Measurements from ENCODE around the gene TPI1.
"Not testable (repeated sequence)": the region's sequence is repeated elsewhere in the genome, so short reads cannot be mapped to it uniquely, and the experiment has no call there.

TPI1 gene

DNA sequence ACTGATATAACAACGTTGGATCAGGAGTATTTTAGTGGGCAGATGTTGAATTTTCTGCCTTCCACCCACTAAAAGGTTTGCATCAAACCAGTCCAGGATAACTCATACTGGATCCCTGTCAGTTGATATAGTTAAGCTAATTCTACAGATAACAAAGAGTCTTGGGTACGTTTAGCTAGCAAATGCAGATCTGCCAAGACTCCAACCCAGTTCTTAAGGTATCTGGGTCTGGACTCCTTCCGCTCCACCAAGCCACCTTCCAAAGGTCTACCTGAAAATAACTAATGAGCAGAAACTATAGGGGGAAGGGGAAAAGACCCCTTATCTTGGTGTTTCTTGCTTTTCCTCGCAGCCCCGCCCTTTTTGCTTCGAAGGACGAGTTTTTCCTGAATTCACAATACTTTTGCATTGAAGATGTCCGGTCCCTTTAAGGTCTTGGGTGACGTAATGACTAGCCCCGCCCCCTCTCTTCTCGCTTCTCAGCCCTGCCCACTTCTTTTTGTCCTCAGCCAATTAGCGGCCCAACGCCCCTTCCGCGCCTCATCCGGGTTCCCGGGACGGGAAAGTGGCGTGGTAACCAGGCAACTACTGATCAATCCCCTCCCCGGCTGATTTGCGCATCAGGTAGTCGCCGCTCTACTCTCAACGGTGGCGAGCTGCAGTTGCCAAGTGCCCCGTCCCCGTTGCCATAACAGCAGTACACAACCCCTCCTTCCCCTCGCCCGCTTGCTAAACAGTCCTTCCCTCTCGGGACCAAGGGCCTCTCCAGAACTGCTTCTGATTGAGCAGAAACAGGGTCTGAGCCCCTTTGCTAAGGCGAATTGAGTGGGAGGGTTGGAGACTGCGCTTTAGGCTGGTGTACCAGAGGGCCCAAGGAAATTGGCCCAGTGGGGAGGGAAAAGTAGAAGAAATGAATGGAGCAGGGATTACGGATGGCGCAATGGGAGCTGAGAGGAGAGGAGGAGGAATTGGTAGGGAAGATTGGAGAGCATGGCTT, 37.2 kb downstream of the TPI1 start, which contains the start of gene LRRC23:
LRRC23 (plus strand) TSS at position 543 of the 997 bp plus-strand sequence. CDS start 812 bp downstream, outside the sequence.
- intact Hi-C loops (cut with DNase I): no loop called here
- DNase-seq: peak; percentile 97 to 100 (median 99)

DNA sequence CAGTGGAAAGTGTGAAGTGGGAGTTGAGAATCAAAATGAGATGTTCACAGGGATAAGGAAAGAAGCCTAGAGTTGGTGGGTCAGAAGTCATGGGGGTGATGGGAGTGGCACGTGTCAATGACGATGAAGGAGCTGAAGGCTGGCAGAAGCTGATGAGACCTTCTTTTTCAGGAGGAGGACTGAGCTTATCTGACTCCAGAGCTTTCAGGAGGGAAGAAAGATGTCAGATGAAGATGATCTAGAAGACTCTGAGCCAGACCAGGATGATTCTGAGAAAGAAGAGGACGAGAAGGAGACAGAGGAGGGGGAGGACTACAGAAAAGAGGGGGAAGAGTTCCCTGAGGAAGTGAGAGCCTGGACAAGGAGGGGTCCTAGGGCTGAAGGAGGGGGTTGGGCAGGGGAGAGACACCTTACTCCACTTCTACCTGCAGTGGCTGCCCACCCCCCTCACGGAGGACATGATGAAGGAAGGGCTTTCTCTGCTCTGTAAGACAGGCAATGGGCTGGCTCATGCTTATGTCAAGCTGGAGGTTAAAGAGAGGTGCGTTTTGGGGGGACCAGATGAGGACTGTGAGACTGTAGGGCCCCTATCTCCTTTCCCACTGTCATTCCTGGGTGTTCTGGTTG, 38.2 kb downstream of the TPI1 start:
- no peak for DNase-seq
- intact Hi-C loops (cut with DNase I): no loop called here

DNA sequence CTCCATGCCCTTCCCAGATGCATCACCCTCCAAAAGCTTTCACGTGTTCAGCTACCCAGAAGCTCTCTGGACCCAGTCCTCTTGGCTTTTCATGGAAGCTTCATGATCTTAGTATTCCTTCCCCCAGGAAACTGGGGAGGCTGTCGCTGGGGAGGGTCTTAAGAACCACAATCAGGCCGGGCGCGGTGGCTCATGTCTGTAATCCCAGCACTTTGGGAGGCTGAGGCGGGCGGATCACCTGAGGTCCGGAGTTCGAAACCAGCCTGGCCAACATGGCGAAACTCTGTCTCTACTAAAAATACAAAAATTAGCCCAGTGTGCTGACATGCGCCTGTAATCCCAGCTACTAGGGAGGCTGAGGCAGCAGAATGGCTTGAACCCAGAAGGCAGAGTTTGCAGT, 40.8 kb downstream of the TPI1 start:
- intact Hi-C loops (cut with DNase I): not testable (repeated sequence)
- DNase-seq: peak in 1 of 42 donors; percentile 31

DNA sequence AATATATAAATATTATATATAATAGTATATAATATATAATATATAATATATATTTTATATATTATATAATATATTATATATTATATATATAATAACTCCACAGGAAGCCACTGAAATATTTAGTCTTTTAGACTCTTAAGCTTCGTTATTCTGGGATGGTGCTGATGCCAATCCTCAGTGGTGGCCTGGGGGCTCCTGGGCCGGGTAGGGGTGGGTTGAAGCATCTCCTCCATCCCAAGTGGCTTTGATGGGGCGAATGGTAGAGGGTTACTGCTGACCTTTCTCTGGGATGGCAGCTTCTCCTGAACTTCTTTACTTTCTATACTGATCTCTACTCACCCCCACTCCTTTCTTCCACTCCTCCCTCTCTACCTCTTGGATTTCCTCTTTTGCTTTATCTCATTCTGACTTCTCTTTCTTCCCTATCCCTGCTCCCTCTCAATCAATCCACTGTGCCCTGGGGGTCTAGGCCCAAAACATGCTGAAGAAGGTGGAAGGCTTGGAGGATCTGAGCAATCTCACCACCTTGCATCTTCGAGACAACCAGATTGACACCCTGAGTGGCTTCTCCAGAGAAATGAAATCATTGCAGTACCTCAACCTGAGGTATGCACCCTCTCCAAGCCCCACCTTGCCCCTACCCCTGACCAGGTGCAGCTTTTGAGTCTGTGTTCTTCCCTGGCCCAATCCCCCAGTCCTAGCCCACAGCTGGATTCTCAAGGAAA, 42.3 kb downstream of the TPI1 start:
- DNase-seq: peak in 1 of 42 donors; percentile 3
- intact Hi-C loops (cut with DNase I): no loop called here

DNA sequence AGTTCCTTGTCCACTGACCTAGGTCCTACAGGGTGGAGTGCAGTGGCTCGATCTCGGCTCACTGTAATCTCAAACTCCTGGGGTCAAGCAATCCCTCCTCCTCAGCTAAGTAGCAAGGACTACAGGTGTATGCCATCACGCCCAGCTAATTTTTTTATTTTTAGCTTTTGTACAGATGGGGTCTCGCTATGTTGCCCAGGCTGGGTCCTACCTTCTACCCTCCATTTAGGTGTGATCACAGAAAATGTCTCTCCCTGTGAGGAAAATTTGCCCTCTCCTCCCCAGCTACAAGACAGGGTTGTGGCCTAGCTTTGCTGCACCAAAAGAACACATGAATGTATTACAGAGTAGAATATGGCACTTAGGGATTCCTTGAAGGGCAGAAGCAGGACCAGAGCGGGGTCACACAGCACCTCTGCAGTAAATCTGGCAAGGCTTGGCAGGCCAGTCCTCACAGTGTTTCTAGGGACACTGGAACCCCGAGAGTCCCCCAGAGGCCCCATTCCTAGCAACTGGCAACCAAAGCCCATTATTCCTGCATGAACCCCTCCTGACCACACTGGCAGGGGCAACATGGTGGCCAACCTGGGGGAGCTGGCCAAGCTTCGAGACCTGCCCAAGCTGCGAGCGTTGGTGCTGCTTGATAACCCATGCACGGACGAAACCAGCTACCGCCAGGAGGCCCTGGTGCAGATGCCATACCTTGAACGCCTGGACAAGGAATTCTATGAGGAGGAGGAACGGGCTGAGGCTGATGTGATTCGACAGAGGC, 45.0 kb downstream of the TPI1 start:
- intact Hi-C loops (cut with DNase I): no loop called here
- peak in 1 of 42 donors; percentile 20 for DNase-seq

DNA sequence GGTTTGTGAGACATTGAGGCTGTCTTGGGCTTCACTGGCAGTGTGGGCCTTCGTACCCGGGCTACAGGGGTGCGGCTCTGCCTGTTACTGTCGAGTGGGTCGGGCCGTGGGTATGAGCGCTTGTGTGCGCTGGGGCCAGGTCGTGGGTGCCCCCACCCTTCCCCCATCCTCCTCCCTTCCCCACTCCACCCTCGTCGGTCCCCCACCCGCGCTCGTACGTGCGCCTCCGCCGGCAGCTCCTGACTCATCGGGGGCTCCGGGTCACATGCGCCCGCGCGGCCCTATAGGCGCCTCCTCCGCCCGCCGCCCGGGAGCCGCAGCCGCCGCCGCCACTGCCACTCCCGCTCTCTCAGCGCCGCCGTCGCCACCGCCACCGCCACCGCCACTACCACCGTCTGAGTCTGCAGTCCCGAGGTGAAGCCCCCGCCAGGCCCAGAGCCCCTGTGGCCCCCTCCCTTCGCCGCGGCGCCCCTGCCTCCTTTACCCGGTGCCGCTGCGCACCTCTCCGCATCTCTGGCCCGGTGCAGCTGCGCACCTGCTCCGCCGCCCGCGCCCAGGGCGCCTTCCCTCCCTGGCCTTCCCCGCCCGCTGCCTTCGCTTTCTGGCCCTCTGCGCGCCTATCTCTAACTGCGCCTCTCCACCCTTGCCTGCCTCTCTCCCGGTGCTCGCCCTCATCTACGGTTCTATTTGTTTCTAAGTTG, 47.1 kb downstream of the TPI1 start, which contains the start of gene ENO2:
ENO2 (plus strand) TSS at position 335 of the 701 bp plus-strand sequence. CDS start 1,253 bp downstream, outside the sequence.
- intact Hi-C loops (cut with DNase I): no loop called here
- DNase-seq: peak; percentile 73 to 97 (median 91)

DNA sequence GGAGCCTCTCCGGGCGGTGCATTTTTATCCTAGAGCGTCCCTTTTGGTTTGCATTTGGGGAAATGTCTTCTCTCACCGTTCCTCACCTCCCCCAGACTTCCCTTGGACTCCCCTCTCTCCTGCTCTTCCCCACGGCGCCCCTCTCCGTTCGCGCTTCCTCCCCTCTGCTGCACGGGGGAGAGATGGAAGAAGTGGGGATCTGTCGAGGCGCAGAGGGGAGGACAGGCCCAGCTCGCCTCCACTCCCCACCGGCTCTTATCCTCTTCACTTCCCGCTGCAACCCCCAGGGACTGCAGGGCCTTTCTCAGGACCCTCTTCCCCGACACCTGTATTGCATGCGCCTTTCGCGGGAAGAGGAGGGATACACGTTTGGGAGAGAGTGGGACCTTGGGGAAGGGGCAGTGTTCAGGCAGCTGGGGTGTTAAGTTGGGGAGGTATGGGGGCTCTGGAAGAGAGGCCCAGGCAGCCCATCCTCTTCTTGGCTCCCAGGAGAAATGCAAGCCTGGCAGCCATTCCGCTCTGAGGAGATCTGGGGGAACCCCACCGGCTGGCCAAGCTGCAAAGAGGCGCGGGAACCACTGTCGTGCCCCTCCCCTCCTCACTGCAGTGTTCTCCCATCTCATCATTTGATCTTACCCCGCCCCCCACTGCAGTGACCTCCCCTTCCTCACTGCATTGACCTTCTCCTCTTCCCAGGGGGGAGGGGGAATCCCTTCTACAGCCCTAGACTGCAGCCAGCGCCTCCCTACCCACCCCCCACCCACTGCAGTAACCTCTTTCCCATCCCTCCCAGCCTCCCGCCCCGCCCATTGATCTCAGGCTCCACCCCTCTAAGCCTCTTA, 47.8 kb downstream of the TPI1 start:
- intact Hi-C loops (cut with DNase I): no loop called here
- DNase-seq: peak in 9 of 42 donors; percentile 25 to 73 (median 50)

DNA sequence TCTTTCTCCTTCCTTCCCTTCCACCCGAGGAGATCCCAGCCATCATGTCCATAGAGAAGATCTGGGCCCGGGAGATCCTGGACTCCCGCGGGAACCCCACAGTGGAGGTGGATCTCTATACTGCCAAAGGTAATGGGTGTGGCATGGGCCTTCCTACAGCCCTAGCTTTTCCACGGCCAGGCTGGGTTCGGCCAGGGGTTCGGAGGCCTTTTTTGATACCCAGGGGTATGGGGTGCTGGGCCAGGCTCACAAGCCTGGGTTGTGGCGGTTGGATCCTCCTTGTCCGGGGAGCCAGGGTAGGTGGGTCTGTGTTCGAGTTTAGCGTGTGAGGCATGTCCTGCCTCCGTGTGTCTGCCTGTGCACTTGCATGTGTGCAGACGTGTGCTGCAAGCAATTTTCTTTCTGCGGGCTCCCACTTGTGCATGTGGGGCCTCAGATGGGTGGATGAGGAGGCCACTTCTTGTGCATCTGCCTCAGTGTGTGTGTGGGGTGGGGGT, 48.5 kb downstream of the TPI1 start:
- intact Hi-C loops (cut with DNase I): no loop called here
- DNase-seq: peak in 1 of 42 donors; percentile 20

DNA sequence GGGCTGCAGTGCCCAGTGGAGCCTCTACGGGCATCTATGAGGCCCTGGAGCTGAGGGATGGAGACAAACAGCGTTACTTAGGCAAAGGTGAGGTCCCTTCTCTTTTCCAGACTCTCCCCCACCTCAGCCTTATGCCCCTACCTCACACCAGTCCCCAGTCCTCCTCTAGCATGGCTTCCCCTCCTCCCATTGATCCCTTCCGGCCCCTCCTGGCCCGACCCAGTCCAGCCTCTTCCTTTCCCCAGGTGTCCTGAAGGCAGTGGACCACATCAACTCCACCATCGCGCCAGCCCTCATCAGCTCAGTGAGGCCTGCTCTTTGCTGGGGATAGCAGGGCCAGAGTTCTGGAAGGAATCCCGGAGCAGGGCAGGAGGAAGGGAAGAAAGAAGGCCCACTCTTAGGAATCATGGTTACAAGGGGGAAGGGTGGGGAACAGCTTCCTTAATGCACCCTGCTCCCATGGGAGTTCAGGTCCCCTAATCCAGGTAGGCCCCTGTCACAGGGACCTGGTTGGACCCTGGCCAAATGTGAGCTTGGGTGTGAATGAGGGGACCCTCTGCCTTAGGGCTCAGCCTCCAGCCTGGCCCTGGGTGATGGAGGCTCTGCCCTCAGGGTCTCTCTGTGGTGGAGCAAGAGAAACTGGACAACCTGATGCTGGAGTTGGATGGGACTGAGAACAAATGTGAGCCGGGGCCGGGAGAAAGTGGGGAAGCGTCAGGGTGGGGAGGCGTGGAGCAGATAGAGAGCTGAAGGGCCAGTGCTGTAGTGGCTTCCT, 49.3 kb downstream of the TPI1 start:
- DNase-seq: peak in 1 of 42 donors; percentile 9
- intact Hi-C loops (cut with DNase I): no loop called here

DNA sequence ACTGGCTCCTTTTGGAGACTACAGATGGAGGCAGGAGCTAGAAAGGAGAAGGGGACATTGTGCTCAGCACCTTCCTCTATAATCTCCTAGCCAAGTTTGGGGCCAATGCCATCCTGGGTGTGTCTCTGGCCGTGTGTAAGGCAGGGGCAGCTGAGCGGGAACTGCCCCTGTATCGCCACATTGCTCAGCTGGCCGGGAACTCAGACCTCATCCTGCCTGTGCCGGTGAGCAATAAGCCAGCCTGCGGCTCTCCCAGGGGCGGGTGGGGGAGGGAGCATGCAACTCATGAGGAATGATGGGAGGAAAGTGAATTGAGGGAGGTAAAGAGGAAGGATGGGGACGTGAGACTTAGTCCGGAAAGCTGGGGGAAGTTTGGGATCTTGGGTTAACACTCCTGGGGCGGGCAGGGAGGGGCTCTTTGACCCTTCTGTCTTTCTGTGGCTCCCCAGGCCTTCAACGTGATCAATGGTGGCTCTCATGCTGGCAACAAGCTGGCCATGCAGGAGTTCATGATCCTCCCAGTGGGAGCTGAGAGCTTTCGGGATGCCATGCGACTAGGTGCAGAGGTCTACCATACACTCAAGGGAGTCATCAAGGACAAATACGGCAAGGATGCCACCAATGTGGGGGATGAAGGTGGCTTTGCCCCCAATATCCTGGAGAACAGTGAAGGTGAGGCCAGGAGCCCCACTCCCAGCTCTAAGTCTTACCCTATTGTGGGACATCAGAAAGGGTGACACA, 50.3 kb downstream of the TPI1 start:
- intact Hi-C loops (cut with DNase I): no loop called here
- peak in 1 of 42 donors; percentile 7 for DNase-seq

DNA sequence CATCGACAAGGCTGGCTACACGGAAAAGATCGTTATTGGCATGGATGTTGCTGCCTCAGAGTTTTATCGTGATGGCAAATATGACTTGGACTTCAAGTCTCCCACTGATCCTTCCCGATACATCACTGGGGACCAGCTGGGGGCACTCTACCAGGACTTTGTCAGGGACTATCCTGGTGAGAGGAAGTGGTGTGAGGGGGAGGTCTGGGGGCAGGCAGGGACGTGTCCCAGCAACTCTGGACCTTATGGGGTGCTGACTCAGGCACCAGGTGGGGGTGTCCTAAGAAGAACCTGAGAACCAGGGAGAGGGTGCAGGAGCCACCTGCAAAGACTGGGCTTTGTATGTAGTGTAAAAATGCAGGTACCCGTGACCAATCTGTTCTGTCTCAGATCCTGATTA, 52.3 kb downstream of the TPI1 start:
- peak in 2 of 42 donors; percentile 10 to 18 for DNase-seq
- intact Hi-C loops (cut with DNase I): no loop called here
